ENCODE results near the gene ZNF808.
"Not testable (repeated sequence)": the region's sequence is repeated elsewhere in the genome, so short reads cannot be mapped to it uniquely, and the experiment has no call there.

ZNF808 gene

GRCh38 chr19:52527134-52527955 is at the start of gene ZNF808:
TSS of gene ZNF808 (plus strand) at chr19:52527668. CDS start at chr19:52543285, 15,617 bp downstream.
- peak; percentile 100 for DNase-seq

GRCh38 chr19:52484111-52484743 is 43.2 kb upstream of the ZNF808 start:
- not testable (repeated sequence) for DNase-seq

GRCh38 chr19:52485064-52485463 is 42.4 kb upstream of the ZNF808 start:
- not testable (repeated sequence) for DNase-seq

GRCh38 chr19:52485561-52486240 is 41.8 kb upstream of the ZNF808 start:
- not testable (repeated sequence) for DNase-seq

GRCh38 chr19:52492201-52492993 is 35.1 kb upstream of the ZNF808 start:
- DNase-seq: peak; percentile 10

GRCh38 chr19:52492994-52493470 is 34.4 kb upstream of the ZNF808 start:
- no peak for DNase-seq

- no peak for DNase-seq
These were observed 33.0 kb upstream of the ZNF808 start for GRCh38 chr19:52494518-52494917.

- no peak for DNase-seq
These were observed 28.9 kb upstream of the ZNF808 start for GRCh38 chr19:52498571-52498970.

GRCh38 chr19:52500474-52500873 is 27.0 kb upstream of the ZNF808 start:
- DNase-seq: not testable (repeated sequence)

GRCh38 chr19:52500991-52501390 is 26.5 kb upstream of the ZNF808 start:
- DNase-seq: not testable (repeated sequence)

GRCh38 chr19:52507266-52507665 is 20.2 kb upstream of the ZNF808 start:
- DNase-seq: no peak

- DNase-seq: no peak
These were observed 11.3 kb upstream of the ZNF808 start for GRCh38 chr19:52516191-52516590.

GRCh38 chr19:52518646-52519045 is 8.8 kb upstream of the ZNF808 start:
- DNase-seq: no peak

- not testable (repeated sequence) for DNase-seq
These were observed 8.3 kb upstream of the ZNF808 start for GRCh38 chr19:52519175-52519574.

GRCh38 chr19:52520013-52520412 is 7.5 kb upstream of the ZNF808 start:
- no peak for DNase-seq

GRCh38 chr19:52522551-52522950 is 4.9 kb upstream of the ZNF808 start:
- no peak for DNase-seq

GRCh38 chr19:52524086-52524485 is 3.4 kb upstream of the ZNF808 start:
- DNase-seq: no peak

GRCh38 chr19:52527956-52528351 is 486 bp downstream of the ZNF808 start:
- peak; percentile 3 for DNase-seq

- no peak for DNase-seq
These were observed 5.0 kb downstream of the ZNF808 start for GRCh38 chr19:52532480-52532879.

GRCh38 chr19:52533901-52534300 is 6.4 kb downstream of the ZNF808 start:
- DNase-seq: no peak

GRCh38 chr19:52535385-52535770 is 7.9 kb downstream of the ZNF808 start:
- DNase-seq: peak; percentile 24

GRCh38 chr19:52535771-52536447 is 8.4 kb downstream of the ZNF808 start:
- DNase-seq: peak; percentile 97
